Dermis microvascular lymphatic vessel endothelial cell (primary cell): ENCODE results near the gene C9orf85. TPM values are rescaled to one million over a fixed set of nuclear protein-coding genes. Genes with fewer than 3 reads are reported as not detected.
"Not testable (repeated sequence)": the region's sequence is repeated elsewhere in the genome, so short reads cannot be mapped to it uniquely, and the experiment has no call there.

Experiments used
- DNase-seq, 2 donors: peaks; one replicate each; pipeline versions ENCODE4 v3.0.0 to v3.0.0-alpha.2; 2010; ENCODE audit warnings: low read depth in 2 of 2
- total RNA-seq: library from RNA; depleted of rRNA; stranded (reverse); fragments of >200 nt; gene quantifications from 2 replicates; pipeline ENCODE4 v1.2.1, GENCODE V29; 2014

C9orf85 gene
- total RNA-seq, 1 donor from 2014 or later = 13.0 TPM

- DNase-seq = no peak
These were observed 95.1 kb downstream of the C9orf85 start for GRCh38 chr9:72006501-72006900.

GRCh38 chr9:72007726-72008125, 96.3 kb downstream of the C9orf85 start:
- not testable (repeated sequence) for DNase-seq

- DNase-seq = no peak
These were observed 101.2 kb downstream of the C9orf85 start for GRCh38 chr9:72012646-72013045.

- no peak for DNase-seq
These were observed 101.9 kb downstream of the C9orf85 start for GRCh38 chr9:72013292-72013760.

GRCh38 chr9:72022841-72023240, 111.4 kb downstream of the C9orf85 start:
- no peak for DNase-seq

Other genes with a start within 250 kb of the C9orf85 start
- 258 and 645 TPM in 2 replicates for gene CEMIP2, start 143.1 kb upstream of the C9orf85 start, total RNA-seq
- 63.8 and 127 TPM in 2 replicates for gene ABHD17B, start 446 bp upstream of the C9orf85 start, total RNA-seq
- not detected in 2 replicates for gene C9orf57, start 149.0 kb downstream of the C9orf85 start, total RNA-seq
- not detected in 2 replicates for gene GDA, start 237.8 kb downstream of the C9orf85 start, total RNA-seq